K562 (cell line): ENCODE measurements around the gene CTBP2. TPM values are rescaled to one million over a fixed set of nuclear protein-coding genes. Genes with fewer than 3 reads are reported as not detected.

ENCODE experiments used
- ATAC-seq: fragments of 200-7000 bp; cut with Tn5 transposase; 3 replicates; pipeline ENCODE4 v1.9.1; 2020; ENCODE audit warnings: moderate library complexity
- BruUV-seq: library from RNA; stranded (reverse); fragments of 400-500 nt; replicated peaks from 2 replicates; lab custom pipeline; 2021; lab: Mats Ljungman, UMichigan
- CTCF ChIA-PET: fragments of 300-600 bp; formaldehyde crosslinking; extraction: SDS; loops from one replicate; lab custom pipeline; 2021; ENCODE audit warnings: low intra/inter-chr PET ratio; lab: Yijun Ruan, JAX
- POLR2A ChIA-PET: fragments of 300-600, 350-650 bp; sonication (Branson Sonifier 250); formaldehyde crosslinking; extraction: SDS; loops from one replicate; lab custom pipeline; 2021; ENCODE audit warnings: antibody characterized with exemption, inconsistent platforms; lab: Yijun Ruan, JAX
- DNase-seq, 4 experiments: peaks; one replicate each; pipeline versions ENCODE4 v3.0.0 to v3.0.0-alpha.2; 2011 to 2018; ENCODE audit warnings: low spot score in 3 of 4, mixed read lengths in 3 of 4; ENCODE audit errors: extremely low read depth in 1 of 4
- FAIRE-seq: peaks from 2 replicates; lab custom pipeline; 2011; peaks lifted over from hg19 to GRCh38; lab: Jason Lieb, UNC
- H2AFZ ChIP-seq: 2 replicates; pipeline ENCODE4 v1.6.0; 2011; ENCODE audit warnings: low read depth, low read length, control low read depth, inconsistent platforms
- H3K27ac ChIP-seq: fragments of 200-600 bp; 3 replicates; pipeline ENCODE4 v1.8.0; 2011; ENCODE audit warnings: low read depth, mild to moderate bottlenecking, control low read depth, inconsistent platforms, low read length, moderate library complexity, mixed read lengths; ENCODE audit errors: extremely low read depth
- H3K27me3 ChIP-seq, 2 experiments: fragments of 300-600 bp in 1 of 2; 2 replicates in 1 of 2; 3 replicates in 1 of 2; pipeline versions ENCODE4 v1.6.0 to v1.8.0; 2011; ENCODE audit warnings: inconsistent platforms in 2 of 2, low read length in 2 of 2, mild to moderate bottlenecking in 1 of 2, mixed read lengths in 1 of 2, moderate library complexity in 1 of 2; ENCODE audit not compliant: control insufficient read depth in 2 of 2, insufficient read depth in 2 of 2
- H3K36me3 ChIP-seq: fragments of 300-600 bp; 3 replicates; pipeline ENCODE4 v1.8.0; 2011; ENCODE audit warnings: mild to moderate bottlenecking, low read length, inconsistent platforms; ENCODE audit not compliant: control insufficient read depth, insufficient read depth
- H3K4me1 ChIP-seq, 2 experiments: fragments of 200-600 bp in 1 of 2; replicated peaks in 1 of 2; 2 replicates in 1 of 2; 3 replicates in 1 of 2; pipeline versions ENCODE4 v1.5.1 to v1.8.0; 2011; ENCODE audit warnings: inconsistent platforms in 2 of 2, low read length in 2 of 2, mild to moderate bottlenecking in 1 of 2, mixed read lengths in 1 of 2, moderate library complexity in 1 of 2; ENCODE audit not compliant: control insufficient read depth in 2 of 2, insufficient read depth in 2 of 2
- H3K4me2 ChIP-seq: 2 replicates; pipeline ENCODE4 v1.6.1; 2011; ENCODE audit warnings: low read length, control low read depth, inconsistent platforms, mixed read lengths; ENCODE audit not compliant: insufficient read depth
- H3K4me3 ChIP-seq: fragments of 200-600 bp; sonication (generic), shearing (Covaris generic); 2 replicates; pipeline ENCODE4 v1.5.1; 2016; ENCODE audit warnings: control low read depth, inconsistent platforms
- H3K79me2 ChIP-seq: fragments of 200-600 bp; 3 replicates; pipeline ENCODE4 v1.8.0; 2011; ENCODE audit warnings: low read length, inconsistent platforms; ENCODE audit not compliant: control insufficient read depth, insufficient read depth
- H3K9ac ChIP-seq, 2 experiments: 2 replicates each; pipeline versions ENCODE4 v1.6.0 to v1.6.1; 2011; ENCODE audit warnings: low read depth in 2 of 2, low read length in 2 of 2, control low read depth in 1 of 2, inconsistent platforms in 1 of 2, mild to moderate bottlenecking in 1 of 2, mixed read lengths in 1 of 2; ENCODE audit not compliant: insufficient read depth in 1 of 2
- H3K9me1 ChIP-seq: one replicate; pipeline ENCODE4 v1.6.0; 2011; ENCODE audit warnings: inconsistent platforms, mild to moderate bottlenecking, low read length, moderate library complexity; ENCODE audit not compliant: control insufficient read depth, insufficient read depth
- H3K9me3 ChIP-seq: replicated peaks from 2 replicates; pipeline ENCODE4 v1.5.1; 2011; ENCODE audit warnings: low read depth, low read length, inconsistent platforms; ENCODE audit not compliant: control insufficient read depth, insufficient read depth
- H4K20me1 ChIP-seq: replicated peaks from 2 replicates; pipeline ENCODE4 v1.6.1; 2011; ENCODE audit warnings: low read length, inconsistent platforms, mixed read lengths; ENCODE audit not compliant: control insufficient read depth, insufficient read depth
- ARID3B ChIP-seq: fragments of 250-450 bp; sonication (Bioruptor Pico); IDR thresholded peaks from 2 replicates; pipeline ENCODE4 v1.4.0; 2020; ENCODE audit warnings: borderline replicate concordance
- KDM5B ChIP-seq: fragments of 200-600 bp; sonication (generic); IDR thresholded peaks from 2 replicates; pipeline ENCODE4 v1.6.1; 2012; ENCODE audit warnings: low read depth, mild to moderate bottlenecking, moderate library complexity, low read length, control low read depth, inconsistent platforms; ENCODE audit not compliant: insufficient replicate concordance
- LCOR ChIP-seq: sonication (generic); formaldehyde crosslinking; IDR thresholded peaks from 2 replicates; pipeline ENCODE4 v1.8.0; 2022; ENCODE audit warnings: mild to moderate bottlenecking, missing genetic modification reagents
- NBN ChIP-seq: fragments of 450-650 bp; IDR thresholded peaks from 2 replicates; pipeline ENCODE4 v1.6.1; 2016; ENCODE audit warnings: low read depth, mild to moderate bottlenecking
- RB1 ChIP-seq: fragments of 450-650 bp; IDR thresholded peaks from 2 replicates; pipeline ENCODE4 v1.6.1; 2017; ENCODE audit warnings: low read depth, mild to moderate bottlenecking
- ZBTB11 ChIP-seq, 3 experiments: fragments of 200-800 bp in 1 of 3; fragments of 250-450 bp in 1 of 3; fragments of 450-650 bp in 1 of 3; sonication (Bioruptor Pico) in 1 of 3; sonication (Bioruptor generic) in 1 of 3; formaldehyde crosslinking in 1 of 3; IDR thresholded peaks; 2 replicates each; pipeline versions ENCODE4 v1.6.1 to v1.8.0; 2016 to 2022; ENCODE audit warnings: mild to moderate bottlenecking in 2 of 3, missing genetic modification characterization in 2 of 3, missing compliant biosample characterization in 1 of 3, moderate library complexity in 1 of 3
- ZNF253 ChIP-seq: fragments of 250-450 bp; sonication (Bioruptor Pico); conservative IDR thresholded peaks from 2 replicates; pipeline ENCODE4 v1.6.1; 2021; ENCODE audit warnings: mild to moderate bottlenecking
- WGBS: fragments of 100-300 bp; shearing (Covaris generic); methylation state at CpG from one replicate; pipeline ENCODE4 v1.1.6; 2016; ENCODE audit warnings: low coverage, mixed read lengths; ENCODE audit not compliant: insufficient coverage; ENCODE audit errors: missing lambda C conversion rate; 5-methylcytosine and 5-hydroxymethylcytosine counted together
- in situ Hi-C: fragments of 300-500 bp; cut with MboI; formaldehyde crosslinking; loops from 4 replicates; pipeline ENCODE4 v1.15.0; 2018; ENCODE audit warnings: inconsistent platforms, mixed read lengths
- intact Hi-C: fragments of 100-400 bp; cut with micrococcal nuclease; formaldehyde crosslinking; loops from 2 replicates; pipeline ENCODE4 v1.14.2; 2022
- polyA plus RNA-seq, 8 experiments: library from polyadenylated mRNA; depleted of rRNA in 4 of 8; stranded (reverse) in 5 of 8; unstranded in 3 of 8; fragments of >200 nt; fragmentation: Nextera tagmentation in 2 of 8; fragmentation: Illumina TruSeq in 1 of 8; extraction: Ambion mirVana in 2 of 8; extraction: Trizol in 1 of 8; gene quantifications; 2 replicates each; pipeline versions ENCODE4 v1.2.1 to v1.2.3, GENCODE V29; 2011 to 2014; ENCODE audit warnings: inconsistent platforms in 1 of 8, missing spikeins in 1 of 8
- total RNA-seq, 7 experiments: library from RNA; depleted of rRNA in 6 of 7; stranded (reverse); fragments of >200 nt in 6 of 7; fragmentation: Illumina TruSeq in 2 of 7; extraction: Trizol in 2 of 7; gene quantifications; 2 replicates each; pipeline versions ENCODE4 v1.2.1 to v1.2.3, GENCODE V29; 2011 to 2021; ENCODE audit warnings: low replicate concordance in 1 of 7
- TF ChIP-seq, protein P1 (sequence below): sonication (generic); formaldehyde crosslinking; IDR thresholded peaks from 2 replicates; pipeline ENCODE4 v1.8.0; 2022; ENCODE audit warnings: missing genetic modification reagents, mild to moderate bottlenecking, borderline replicate concordance
- TF ChIP-seq, protein P2 (sequence below): sonication (generic); formaldehyde crosslinking; IDR thresholded peaks from 2 replicates; pipeline ENCODE4 v1.8.0; 2022; ENCODE audit warnings: missing genetic modification reagents, mild to moderate bottlenecking, moderate library complexity, borderline replicate concordance

Gene CTBP2
- total and polyA plus RNA-seq, 9 of the 15 experiments (the other 6 are each of a cell fraction or from before 2014, with no cell fraction given) = 1.3 to 8.8 (median 5.1) TPM

DNA sequence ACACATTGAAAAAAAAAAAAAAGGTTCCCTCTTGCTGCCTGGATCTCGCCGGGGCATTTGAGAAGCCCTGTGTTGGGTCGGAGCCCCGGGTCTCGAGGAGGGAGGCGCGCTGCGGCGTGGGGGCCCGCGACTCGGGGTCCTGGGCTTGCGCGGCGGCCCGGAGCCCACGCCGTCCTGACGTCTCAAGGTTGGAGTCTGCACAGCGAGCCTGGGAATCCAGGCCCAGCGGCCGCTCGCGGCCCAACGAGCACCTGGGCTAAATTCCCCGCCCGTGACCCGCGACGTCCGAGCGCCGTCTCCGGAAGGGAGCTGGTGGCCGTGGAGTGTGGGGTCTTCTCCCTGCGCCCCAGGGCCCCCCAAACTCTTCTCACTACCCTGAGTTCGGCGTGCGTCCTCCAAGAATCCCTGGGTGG lies 1.4 kb upstream of the CTBP2 start:
- H3K27ac ChIP-seq = peak overlapping the region; percentile 83
- peak; percentile 2 for ATAC-seq
- H3K27me3 ChIP-seq = no peaks in the 10 kb centered on the region; a peak in 1 of 5 replicates
- WGBS = 17% methylated on average over 15 of the region's 39 CpGs
- in situ Hi-C loops (loop anchor here (25.0 kb wide), 1 partner anchor 224 kb away; the partner anchor contains the start of gene ZRANB1), intact Hi-C loops (no loop called here)
- H4K20me1 ChIP-seq = no peaks in the 10 kb centered on the region
- H3K4me2 ChIP-seq = peak overlapping the region; percentile 69
- ChIA-PET CTCF (no interaction called here), POLR2A (interaction anchor here (0.6 kb wide), 1 partner anchor 47 kb away, joined by 3 read pairs; no protein-coding TSS in a partner anchor)
- DNase-seq = peak in 1 of 4 experiments; percentile 12
- no TSS peak for BruUV-seq
- peak overlapping the region; percentile 84 for H2AFZ ChIP-seq
- peaks cover 0 to 25% of the 10 kb centered on the region in 2 experiments; a peak in 4 of 5 replicates for H3K4me1 ChIP-seq
- H3K4me3 ChIP-seq = peak overlapping the region; percentile 74
- no peaks in the 10 kb centered on the region for H3K9me3 ChIP-seq
- no peaks in the 10 kb centered on the region for H3K36me3 ChIP-seq
- peak overlapping the region; percentile 56 to 91 for H3K9ac ChIP-seq
- H3K9me1 ChIP-seq = no peaks in the 10 kb centered on the region
- FAIRE-seq = no peak
- peaks cover 31% of the 10 kb centered on the region for H3K79me2 ChIP-seq
- 0 out of 2 replicates have a peak, but pooled peaks have one; percentile 5 for TF ChIP-seq LCOR
- TF ChIP-seq, protein P1, sequence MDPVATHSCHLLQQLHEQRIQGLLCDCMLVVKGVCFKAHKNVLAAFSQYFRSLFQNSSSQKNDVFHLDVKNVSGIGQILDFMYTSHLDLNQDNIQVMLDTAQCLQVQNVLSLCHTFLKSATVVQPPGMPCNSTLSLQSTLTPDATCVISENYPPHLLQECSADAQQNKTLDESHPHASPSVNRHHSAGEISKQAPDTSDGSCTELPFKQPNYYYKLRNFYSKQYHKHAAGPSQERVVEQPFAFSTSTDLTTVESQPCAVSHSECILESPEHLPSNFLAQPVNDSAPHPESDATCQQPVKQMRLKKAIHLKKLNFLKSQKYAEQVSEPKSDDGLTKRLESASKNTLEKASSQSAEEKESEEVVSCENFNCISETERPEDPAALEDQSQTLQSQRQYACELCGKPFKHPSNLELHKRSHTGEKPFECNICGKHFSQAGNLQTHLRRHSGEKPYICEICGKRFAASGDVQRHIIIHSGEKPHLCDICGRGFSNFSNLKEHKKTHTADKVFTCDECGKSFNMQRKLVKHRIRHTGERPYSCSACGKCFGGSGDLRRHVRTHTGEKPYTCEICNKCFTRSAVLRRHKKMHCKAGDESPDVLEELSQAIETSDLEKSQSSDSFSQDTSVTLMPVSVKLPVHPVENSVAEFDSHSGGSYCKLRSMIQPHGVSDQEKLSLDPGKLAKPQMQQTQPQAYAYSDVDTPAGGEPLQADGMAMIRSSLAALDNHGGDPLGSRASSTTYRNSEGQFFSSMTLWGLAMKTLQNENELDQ (CRISPR knock-in tag) = no peak
- no peak for TF ChIP-seq ZNF253 (CRISPR knock-in tag)
- no peak for TF ChIP-seq ARID3B (CRISPR knock-in tag)
- peak; percentile 0 for TF ChIP-seq KDM5B
- TF ChIP-seq ZBTB11 (CRISPR knock-in tag; IDR thresholded peaks at IDR 0.05) = 0 out of 6 replicates have a peak, but pooled peaks of 1 of the 3 experiments have one; percentile 3
- peak; percentile 18; the same call in 1 of the 2 replicates for TF ChIP-seq RB1
- TF ChIP-seq, protein P2, sequence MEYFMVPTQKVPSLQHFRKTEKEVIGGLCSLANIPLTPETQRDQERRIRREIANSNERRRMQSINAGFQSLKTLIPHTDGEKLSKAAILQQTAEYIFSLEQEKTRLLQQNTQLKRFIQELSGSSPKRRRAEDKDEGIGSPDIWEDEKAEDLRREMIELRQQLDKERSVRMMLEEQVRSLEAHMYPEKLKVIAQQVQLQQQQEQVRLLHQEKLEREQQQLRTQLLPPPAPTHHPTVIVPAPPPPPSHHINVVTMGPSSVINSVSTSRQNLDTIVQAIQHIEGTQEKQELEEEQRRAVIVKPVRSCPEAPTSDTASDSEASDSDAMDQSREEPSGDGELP = peak; percentile 5; the same call in 1 of the 2 replicates
- no peak for TF ChIP-seq NBN
